Adipose tissue (tissue), 3 donors: ENCODE data around the gene TCAP. TPM values are rescaled to one million over a fixed set of nuclear protein-coding genes. Genes with fewer than 3 reads are reported as not detected.
"Not testable (repeated sequence)": the region's sequence is repeated elsewhere in the genome, so short reads cannot be mapped to it uniquely, and the experiment has no call there.

Experiments
- H3K27ac ChIP-seq: one replicate; pipeline ENCODE4 v1.5.1; 2013; ENCODE audit warnings: low read depth, low read length
- WGBS, 3 donors: extraction: QIAGEN DNeasy Blood & Tissue Kit; methylation state at CpG; one replicate each; pipeline ENCODE4 v1.1.7; 2013; 5-methylcytosine and 5-hydroxymethylcytosine counted together
- polyA plus RNA-seq, 3 donors: library from polyadenylated mRNA; stranded (reverse); fragments of 200-250 nt; gene quantifications; one replicate each; pipeline ENCODE4 v1.2.3, GENCODE V29; 2013
- donor health status: healthy with polysubstance abuse.
- donor health status: Bipolar disorder and iron deficiency.
- donor health status: healthy.

TCAP gene
- polyA plus RNA-seq, 3 donors: 0.48 to 11.5 (median 3.8) TPM

DNA sequence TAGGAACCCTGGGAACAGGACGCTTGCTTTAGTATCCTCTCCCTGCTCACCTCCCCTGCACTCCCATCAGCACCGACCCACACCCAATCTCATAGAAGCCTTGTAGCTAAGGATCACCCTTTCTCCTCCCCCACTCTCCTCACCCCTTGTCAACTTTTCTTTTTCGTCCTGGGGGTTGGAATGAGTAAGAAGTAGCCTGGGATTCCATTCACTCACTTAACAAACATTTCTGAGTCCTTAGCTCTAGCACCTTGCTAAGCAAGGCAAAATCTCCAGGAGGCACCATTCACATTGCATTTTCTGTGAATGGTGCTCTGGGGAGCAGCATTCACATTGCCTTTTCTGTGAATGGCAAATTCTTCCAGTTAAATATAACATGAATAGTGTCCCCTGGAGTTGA lies 23.8 kb downstream of the TCAP start:
- no peak overlapping the region for H3K27ac ChIP-seq
- 42 to 60% (median 52%) methylated on average over 3 of the region's 3 CpGs for WGBS, 3 donors

- no peak overlapping the region for H3K27ac ChIP-seq
- 84 to 91% (median 91%) methylated on average over 5 of the region's 5 CpGs for WGBS, 3 donors
These were observed 29.4 kb downstream of the TCAP start for GRCh38 chr17:39694593-39694992.

DNA sequence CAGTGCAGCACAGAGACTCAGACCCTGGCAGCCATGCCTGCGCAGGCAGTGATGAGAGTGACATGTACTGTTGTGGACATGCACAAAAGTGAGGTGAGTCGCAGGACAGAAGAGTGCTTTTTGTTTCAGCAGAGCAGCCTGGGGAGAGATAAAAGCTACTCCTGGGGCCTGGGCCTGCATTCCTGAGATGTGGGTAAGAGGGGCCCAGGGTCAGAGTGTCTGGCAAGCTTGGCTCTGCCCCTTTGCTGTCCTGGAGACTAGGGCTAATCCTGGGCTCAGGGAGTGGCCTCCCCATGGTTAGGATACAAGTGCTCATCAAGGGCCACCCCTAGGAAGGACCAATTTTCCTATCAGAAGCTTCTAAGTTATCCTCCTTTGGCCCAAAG lies 29.9 kb downstream of the TCAP start:
- H3K27ac ChIP-seq: no peak overlapping the region
- 78 to 92% (median 88%) methylated on average over 2 of the region's 2 CpGs for WGBS, 3 donors

- H3K27ac ChIP-seq: no peak overlapping the region
- WGBS, 3 donors: 78 to 89% (median 84%) methylated on average over 6 of the region's 6 CpGs
These were observed 31.6 kb downstream of the TCAP start for GRCh38 chr17:39696731-39697130.

DNA sequence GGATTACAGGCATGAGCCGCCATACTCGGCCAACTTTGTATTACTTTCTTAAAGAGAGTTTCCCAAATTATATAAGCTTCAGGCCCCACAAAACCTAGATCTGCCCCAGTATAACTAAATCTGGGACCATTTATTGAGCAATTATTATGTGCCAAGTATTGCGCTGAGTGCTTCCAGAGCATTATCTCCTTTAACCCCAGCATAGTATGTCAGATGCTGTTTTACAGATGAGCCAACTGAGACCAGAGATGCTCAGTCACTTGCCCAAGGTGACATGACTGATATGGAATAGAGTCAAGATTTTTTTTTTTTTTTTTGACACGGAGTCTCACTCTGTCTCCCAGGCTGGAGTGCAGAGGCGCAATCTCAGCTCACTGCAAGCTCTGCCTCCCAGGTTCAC lies 32.8 kb downstream of the TCAP start:
- 93 to 94% (median 93%) methylated on average over 5 of the region's 5 CpGs for WGBS, 3 donors
- no peak overlapping the region for H3K27ac ChIP-seq

DNA sequence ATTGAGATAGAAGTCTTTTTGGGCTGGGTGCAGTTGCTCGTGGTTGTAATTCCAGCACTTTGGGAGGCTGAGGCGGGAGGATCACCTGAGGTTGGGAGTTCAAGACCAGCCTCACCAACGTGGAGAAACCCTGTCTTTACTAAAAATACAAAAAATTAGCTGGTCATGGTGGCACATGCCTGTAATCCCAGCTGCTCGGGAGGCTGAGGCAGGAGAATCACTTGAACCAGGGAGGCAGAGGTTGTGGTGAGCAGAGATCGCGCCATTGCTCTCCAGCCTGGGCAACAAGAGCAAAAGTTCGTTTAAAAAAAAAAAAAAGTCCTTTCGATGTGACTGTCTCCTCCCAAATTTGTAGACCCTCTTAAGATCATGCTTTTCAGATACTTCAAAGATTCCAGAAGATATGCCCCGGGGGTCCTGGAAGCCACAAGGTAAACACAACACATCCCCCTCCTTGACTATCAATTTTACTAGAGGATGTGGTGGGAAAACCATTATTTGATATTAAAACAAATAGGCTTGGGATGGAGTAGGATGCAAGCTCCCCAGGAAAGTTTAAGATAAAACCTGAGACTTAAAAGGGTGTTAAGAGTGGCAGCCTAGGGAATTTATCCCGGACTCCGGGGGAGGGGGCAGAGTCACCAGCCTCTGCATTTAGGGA lies 34.1 kb downstream of the TCAP start:
- 47 to 56% (median 53%) methylated on average over 11 of the region's 11 CpGs for WGBS, 3 donors
- not testable (repeated sequence) for H3K27ac ChIP-seq

DNA sequence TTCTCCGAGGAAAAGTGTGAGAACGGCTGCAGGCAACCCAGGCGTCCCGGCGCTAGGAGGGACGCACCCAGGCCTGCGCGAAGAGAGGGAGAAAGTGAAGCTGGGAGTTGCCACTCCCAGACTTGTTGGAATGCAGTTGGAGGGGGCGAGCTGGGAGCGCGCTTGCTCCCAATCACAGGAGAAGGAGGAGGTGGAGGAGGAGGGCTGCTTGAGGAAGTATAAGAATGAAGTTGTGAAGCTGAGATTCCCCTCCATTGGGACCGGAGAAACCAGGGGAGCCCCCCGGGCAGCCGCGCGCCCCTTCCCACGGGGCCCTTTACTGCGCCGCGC lies 34.6 kb downstream of the TCAP start, which contains the start of gene ERBB2:
Gene ERBB2 (plus strand): TSS at position 247 of the 330 bp plus-strand sequence. CDS start 175 bp downstream, outside the sequence.
- 2 to 9% (median 8%) methylated on average over 19 to 20 of the region's 20 CpGs for WGBS, 3 donors
- no peak within 1 kb of the TSS for H3K27ac ChIP-seq

DNA sequence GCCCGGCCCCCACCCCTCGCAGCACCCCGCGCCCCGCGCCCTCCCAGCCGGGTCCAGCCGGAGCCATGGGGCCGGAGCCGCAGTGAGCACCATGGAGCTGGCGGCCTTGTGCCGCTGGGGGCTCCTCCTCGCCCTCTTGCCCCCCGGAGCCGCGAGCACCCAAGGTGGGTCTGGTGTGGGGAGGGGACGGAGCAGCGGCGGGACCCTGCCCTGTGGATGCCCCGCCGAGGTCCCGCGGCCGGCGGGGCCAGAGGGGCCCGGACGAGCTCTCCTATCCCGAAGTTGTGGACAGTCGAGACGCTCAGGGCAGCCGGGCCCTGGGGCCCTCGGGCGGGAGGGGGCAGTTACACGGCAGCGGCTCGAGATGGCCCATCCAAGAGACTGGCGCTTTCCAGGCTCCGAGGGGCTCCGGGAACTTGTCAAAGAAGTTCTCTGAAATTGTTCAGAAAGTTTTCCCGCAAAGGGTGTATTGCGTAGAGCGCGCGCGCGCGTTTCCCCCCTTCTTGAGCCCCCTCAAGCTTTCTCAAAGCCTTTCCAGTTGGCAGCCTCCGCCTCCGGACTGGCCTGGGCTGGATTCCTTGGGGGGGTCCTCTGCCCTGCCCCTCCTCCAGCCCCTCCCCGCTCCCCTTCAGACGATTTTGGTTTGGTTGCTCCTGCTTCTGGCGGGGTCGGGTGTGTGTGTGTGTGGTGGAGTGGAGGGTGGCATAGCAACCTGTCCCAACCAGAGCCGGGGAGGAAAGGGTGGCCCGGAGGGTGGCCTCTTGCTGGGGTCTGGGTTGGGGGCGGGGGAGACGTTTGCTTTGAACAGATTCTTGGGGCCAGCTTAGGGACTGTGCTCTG lies 35.2 kb downstream of the TCAP start:
- no peak overlapping the region for H3K27ac ChIP-seq
- WGBS, 3 donors: 2% methylated on average over 57 of the region's 57 CpGs

DNA sequence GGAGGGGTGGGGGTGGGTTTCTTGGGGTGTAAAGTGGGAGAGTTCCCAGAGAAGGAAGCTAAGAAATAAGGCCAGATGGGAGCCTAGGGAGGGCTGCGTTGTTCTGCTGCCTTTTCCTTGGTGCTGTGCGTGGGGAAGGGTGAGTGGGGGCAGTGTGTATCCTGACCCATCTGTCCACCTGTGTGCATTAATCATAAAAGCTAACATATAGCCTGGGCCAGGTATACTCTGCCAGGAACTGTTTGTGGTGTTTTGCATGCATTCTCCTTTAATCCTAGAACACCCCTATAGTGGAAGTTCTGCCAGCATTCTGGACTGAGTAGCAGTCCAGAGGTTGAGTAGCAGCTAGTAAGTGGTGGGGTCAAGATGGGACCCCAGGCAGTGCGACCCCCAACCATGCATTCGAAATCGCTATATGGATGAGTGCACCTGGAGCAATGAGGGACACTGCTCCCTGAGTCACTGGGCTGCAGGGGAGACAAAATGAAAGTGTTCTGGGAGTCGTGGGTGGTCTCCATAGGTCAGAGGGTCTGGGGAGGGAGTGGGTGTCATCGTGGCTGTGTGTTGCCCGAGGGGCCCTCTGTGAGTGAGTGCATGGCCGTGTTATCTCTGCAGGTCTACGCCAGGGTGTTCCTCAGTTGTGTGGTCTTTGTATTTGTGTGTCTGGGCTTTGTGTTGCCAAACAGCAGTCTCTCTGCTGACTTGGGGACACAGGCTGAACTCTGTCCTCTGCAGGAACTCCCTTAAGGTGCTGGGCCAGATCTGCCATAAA lies 36.0 kb downstream of the TCAP start:
- 29 to 49% (median 48%) methylated on average over 10 of the region's 10 CpGs for WGBS, 3 donors
- H3K27ac ChIP-seq: no peak overlapping the region

DNA sequence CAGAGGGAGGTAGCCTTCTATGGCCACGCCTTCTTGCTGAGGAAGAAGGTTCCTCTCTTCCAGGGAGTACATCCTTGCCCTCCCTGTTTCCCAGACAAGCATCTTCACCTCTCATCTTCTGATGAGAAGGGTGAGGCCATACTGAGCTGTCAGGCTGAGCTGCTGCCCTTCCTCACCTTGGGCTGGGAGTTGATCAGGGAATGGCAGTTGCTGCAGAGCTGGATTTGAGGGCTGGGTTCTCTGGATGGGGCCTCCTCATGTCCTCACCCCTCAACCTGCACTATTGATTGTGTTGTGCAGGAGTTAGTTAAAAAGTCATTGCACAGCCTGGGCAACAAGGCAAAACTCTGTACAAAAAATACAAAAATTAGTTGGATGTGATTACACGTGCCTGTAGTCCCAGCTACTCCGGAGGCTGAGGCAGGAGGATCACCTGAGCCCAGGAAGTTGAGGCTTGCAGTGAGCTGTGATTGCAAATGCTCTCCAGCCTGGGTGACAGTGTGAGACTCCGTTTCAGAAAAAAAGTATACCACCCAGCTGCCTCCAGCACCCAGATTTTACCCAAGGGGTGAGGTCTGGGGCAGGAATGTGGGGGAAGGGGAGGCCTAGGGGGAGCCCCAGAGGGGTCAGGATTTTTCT lies 36.8 kb downstream of the TCAP start:
- H3K27ac ChIP-seq: peak overlapping the region; percentile 41
- WGBS, 3 donors: 54 to 79% (median 77%) methylated on average over 4 of the region's 4 CpGs

GRCh38 chr17:39702901-39703893 lies 38.0 kb downstream of the TCAP start:
- 53 to 73% (median 70%) methylated on average over 12 of the region's 12 CpGs for WGBS, 3 donors
- H3K27ac ChIP-seq: no peak overlapping the region

DNA sequence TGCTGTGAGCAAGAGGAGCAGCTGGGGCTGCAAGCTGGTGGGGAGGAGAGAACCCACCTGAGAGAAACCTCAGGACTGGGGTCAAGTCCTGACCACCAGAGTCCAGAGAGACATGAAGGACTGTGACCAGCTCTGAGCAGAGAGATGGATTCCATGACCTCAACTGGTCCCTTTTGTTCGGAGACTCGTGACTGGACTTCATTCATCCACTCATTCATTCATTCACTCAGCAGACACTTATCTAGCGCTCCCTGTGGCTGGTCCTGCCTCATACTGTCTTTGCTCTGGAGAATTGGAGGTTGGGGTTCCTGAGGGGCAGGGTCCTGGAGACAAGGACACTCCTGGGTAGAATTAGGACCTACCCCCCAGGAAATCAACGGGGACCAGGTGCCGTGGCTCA lies 38.8 kb downstream of the TCAP start:
- WGBS, 3 donors: 80 to 90% (median 84%) methylated on average over 5 of the region's 5 CpGs
- H3K27ac ChIP-seq: no peak overlapping the region

DNA sequence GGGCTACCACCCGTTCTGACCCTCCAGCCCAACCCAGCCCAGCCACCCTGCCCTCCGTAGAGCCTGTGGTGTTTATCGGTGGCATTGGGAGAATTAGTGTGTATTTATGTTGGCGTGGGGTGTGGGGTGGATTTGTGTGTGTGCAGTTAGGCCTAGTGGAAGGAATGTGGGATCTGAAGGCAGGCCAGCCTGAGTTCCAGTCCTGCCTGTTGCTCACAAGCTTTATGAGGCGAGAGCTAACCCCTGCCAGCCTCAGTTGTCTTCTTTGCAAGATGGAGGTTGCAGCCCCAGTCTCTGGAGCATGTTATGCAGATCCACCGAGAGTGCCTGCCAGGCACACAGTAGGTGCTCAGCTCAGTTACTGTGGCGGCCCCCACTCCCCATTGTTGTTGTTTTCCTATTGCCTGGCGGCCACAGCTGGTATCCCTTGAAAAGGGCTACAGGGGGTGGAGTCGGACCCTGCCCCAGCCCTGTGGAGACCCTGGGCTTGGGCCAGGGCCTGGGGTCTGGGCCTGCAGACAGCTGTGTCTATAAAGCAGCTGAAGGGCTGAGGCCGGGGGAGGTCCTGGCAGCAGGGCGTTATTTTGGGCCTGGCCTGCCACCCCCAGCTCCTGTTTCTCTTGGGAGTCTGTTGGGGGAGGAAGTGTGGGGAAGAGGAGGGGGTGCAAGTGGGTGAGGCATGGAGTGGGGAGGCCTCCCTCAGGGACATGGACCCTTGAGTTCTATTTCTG lies 39.8 kb downstream of the TCAP start:
- WGBS, 3 donors: 43 to 73% (median 67%) methylated on average over 11 of the region's 11 CpGs
- H3K27ac ChIP-seq: no peak overlapping the region

GRCh38 chr17:39705786-39706348 lies 40.7 kb downstream of the TCAP start:
- H3K27ac ChIP-seq: no peak overlapping the region
- WGBS, 3 donors: 20 to 89% (median 88%) methylated on average over 12 of the region's 12 CpGs

- no peak overlapping the region for H3K27ac ChIP-seq
- WGBS, 3 donors: 59 to 88% (median 84%) methylated on average over 7 to 8 of the region's 8 CpGs
These were observed 41.2 kb downstream of the TCAP start for GRCh38 chr17:39706383-39706782.

DNA sequence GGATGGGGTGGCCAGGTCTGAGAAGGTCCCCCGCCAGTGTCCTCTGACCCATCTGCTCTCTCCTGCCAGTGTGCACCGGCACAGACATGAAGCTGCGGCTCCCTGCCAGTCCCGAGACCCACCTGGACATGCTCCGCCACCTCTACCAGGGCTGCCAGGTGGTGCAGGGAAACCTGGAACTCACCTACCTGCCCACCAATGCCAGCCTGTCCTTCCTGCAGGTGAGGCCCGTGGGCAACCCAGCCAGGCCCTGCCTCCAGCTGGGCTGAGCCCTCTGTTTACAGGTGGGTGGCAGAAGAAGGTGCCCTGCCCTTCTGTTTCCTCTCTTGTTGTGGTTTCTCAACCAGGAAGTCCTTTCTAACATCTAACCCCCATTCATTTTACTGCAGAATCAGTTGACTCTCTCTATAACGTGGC lies 41.8 kb downstream of the TCAP start:
- WGBS, 3 donors: 71 to 84% (median 83%) methylated on average over 7 of the region's 7 CpGs
- H3K27ac ChIP-seq: no peak overlapping the region
